Activated naive CD8-positive, alpha-beta T cell treated with anti-CD3 and anti-CD28 coated beads, Interleukin-2, amount 50 U/mL, for 16 hours (primary cell): ENCODE data around the gene GALNTL6.
"Not testable (repeated sequence)": the region's sequence is repeated elsewhere in the genome, so short reads cannot be mapped to it uniquely, and the experiment has no call there.

Experiments
- DNase-seq: peaks from one replicate; pipeline ENCODE4 v3.0.0-alpha.2; 2020; ENCODE audit warnings: low read depth, low spot score

The GALNTL6 gene

DNA sequence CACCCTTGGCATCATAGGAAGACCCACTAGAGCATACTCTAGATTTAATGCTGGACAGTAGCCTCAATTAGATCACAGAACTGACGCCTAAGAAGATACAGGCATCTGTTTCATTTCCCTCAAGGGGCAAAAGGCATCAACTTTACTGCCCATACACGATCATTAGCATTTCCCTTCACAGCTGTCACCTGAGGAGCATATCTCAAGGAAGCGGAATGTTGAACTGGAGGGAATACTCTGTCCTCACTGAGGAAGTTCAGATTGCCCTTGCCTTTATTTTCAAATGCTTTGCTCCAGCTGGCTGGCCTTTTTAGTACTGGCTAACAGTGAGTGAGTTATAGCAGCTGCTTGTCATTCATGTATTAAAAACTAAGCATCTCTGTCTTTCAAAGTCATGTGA, 847.0 kb downstream of the GALNTL6 start:
- DNase-seq = no peak

DNA sequence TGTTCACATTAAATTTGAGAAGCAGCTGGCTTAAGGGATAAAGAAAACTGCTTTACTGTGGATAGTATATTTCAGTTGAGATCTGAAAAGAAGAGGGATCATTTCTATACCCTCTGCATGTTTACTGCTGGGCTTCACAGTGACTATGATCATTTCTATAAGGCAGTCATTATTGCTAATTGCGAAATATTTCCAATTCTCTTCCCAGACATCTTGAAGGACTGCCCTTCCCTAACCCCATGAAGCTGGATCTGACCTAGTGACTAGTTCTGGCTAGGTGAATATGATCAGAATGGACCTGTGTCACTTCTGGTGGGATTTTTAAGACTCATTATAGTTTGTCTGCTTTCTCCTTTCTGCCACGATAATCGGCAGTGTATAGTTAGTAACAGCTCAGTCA, 848.9 kb downstream of the GALNTL6 start:
- DNase-seq = no peak

DNA sequence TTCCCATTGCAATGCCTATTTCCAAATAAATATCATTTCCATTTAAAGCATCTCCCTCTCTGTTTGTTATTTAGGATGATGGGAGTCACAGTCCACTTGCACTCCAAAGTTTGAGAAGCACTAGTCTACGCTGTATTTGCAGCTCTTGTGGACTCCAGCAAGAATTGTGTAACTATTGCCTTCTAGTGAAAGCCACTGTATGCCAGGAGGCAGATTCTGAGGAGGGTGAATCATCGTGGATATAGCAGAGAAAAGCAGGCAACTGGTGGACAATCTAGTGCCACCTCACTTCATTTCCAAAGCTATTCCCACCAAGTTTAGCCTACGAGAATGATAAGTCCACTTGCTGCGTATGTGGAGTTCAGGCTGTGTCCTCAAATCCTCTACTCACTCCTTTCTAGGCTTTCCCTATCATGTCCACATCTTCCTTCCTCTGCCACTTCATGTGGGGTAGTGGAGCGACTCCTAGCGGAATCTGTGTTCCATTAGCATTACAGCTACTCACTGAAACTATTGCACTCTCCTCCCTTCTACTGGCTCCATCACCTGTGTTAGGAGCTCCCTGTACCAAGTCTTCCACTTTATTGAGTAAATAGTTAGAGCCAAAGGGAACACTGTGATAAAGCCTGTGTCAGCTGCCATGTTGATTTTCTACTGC, 853.6 kb downstream of the GALNTL6 start:
- no peak for DNase-seq

DNA sequence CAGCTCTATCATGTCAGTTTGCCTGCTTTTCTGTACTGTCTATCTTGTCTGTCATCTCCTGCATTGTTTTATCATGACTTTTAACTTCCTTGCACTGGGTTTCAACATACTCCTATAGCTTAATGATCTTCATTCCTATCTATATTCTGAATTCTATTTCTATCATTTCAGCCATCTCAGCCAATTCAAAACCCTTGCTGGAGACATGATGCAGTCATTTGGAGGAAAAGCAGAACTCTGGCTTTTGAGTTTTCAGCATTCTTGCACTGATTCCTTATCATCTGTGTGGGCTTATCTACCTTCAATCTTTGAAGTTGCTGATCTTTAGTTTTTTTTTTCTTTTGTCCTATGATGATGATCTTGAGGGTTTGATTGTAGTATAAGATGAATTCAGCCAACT, 861.6 kb downstream of the GALNTL6 start:
- no peak for DNase-seq

DNA sequence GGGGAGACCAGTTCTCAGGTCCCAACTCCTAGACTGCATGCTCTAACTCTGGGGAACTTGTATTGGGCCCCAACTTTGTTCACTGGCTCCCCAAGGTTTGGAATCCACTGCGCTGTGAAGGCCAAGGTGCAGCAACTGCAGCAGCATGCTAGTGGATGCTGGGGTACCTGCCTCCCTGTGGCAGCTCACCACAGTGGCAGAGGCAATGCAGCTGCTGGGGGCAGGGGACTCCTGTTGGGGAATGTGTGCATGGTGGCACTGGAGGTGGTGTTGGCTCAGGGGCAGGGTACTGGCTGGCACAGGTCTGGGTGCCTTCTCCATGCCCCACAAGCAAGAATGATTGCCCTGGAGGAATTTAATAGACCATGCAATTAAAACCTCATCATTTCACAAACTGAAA, 862.0 kb downstream of the GALNTL6 start:
- no peak for DNase-seq

DNA sequence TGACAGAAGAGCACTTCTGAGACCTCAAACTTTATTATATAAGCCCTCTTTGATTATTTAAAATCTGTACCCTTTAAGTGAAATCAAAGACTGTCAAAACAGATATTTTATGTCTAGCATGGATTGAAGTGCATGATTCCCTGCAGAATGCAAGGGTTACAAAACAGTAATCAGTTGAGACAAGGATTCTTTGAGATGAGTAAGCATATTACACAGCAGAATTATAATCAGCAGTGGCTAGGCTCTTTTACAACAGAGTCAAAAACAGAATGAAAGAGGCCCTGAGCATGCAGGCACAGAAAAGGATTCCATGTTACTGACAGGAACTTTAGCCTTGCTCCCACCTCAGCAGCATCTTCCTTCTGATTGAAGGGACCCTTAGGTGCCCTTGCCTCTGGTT, 867.5 kb downstream of the GALNTL6 start:
- no peak for DNase-seq

DNA sequence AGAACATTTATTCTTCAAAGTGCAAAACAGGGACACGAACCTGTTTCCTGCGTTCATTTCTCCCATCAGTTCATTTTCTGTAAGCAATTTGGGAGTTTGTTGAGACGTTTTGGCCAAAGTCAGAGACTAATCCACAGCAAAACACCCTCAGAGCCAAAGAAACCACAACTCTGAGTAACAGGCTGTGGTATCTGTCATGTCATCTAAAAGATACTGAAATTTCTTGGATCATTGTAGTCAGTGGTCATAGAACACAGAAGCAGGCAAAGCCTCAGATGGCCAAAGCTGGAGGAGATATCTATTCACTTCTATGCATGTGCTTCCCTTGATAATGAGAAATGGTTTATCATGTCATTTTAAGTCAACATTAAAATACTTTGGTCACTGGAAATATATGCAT, 869.8 kb downstream of the GALNTL6 start:
- no peak for DNase-seq

DNA sequence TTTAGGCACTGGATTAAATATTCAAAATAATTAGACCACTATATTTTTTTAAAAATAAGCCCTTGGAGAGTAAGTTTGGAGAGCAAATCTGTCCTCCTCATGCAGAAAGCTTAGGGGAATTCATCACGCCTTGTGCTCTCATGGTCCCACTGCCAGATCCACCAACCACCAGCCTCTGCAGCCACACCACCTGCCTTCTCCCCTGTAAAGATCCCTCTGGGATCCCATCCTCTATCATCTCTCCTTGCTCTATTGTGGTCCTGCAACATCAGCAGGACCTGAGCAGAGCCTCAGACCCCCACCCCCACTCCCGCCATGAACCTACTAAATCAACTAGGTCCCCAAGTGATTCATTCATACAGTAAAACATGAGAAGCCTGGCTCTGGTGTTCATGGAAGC, 872.8 kb downstream of the GALNTL6 start:
- no peak for DNase-seq

DNA sequence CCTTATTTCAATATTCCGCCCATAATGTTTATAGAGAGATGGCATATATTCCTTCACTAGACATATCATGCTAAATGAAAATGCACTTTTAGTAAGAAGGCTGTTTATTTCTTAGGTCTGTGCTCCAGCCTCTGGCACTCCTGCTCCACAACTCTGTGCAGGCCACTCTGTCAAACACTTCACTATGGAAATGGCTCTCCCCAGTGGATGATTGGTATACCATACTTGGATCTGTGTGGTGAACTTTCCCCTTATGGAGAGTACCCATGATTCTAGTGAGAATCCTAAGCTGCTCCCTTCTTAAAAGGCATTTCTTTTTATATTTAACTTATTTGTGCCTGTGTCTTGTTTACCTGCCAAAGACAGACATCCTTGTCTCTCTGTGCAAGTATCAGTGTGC, 875.3 kb downstream of the GALNTL6 start:
- DNase-seq = no peak

DNA sequence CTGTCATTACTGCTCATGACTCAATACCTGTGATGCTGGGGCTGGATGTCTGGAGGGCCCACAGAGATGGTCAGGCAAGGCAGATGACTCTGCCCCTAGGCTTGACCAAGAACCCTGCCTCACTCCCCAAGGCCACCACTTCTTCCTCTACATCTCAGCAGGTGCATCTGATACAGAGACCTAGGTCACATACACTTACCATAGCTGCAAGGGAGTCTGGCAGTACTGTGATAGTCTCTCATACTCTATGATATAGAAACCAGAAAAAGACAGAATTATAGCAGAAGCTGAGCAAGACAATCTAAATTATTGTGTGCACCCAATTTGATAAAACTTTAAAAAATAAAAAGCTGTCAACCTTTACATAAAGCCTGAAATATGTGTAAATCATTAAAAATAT, 878.3 kb downstream of the GALNTL6 start:
- no peak for DNase-seq

DNA sequence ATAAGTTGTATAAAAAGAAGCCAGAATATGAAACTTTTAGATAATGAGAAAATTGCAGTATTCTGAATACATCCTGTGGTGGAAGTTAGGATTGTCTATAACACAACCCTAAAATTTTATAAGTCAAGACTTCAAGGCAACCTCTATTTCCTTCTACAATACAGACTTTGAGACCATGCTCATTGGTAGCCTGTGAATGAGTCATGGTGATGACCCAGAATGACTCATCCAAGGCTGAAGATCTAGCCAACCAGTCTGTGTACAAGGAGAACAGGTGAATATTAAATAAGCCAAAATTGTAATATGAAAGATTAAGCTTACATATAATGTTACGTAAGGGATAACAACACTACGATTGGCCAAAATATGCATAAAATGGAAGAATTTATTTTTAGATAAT, 879.5 kb downstream of the GALNTL6 start:
- DNase-seq = no peak

DNA sequence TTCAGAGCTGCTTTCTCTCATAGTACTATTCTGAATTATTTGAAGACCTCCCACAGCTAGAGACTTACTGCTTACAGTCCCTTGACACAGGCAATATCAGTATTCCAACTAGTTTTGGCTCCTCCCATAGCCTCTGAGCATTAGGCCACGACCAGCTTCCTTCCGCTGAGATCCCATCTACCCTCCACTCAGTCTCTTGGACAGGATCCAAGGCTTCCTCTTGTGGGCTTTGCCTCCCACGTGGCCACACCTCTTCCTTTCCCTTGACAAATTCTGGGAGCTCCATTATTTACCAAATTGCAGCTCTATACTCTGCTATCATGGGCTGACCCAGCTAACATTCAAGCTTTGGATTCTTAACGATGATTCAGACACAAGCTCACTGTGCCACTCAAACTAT, 885.1 kb downstream of the GALNTL6 start:
- no peak for DNase-seq

DNA sequence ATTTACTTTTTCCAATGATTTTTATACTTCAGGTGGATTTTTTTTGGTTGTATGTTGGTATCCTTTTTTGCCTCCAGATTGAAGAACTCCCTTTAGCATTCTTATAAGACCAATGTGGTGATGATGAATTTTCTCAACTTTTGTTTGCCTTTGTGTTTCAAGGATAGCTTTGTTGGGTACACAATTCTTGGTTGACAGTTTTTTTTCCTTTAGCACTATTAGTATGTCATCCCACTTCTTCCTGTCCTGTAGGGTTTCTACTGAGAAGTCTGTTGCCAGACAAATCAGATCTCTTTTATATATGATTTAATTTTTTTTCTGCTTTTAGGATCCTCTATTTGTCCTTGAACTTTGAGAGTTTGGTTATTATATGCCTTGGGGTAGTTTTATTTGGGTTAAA, 892.4 kb downstream of the GALNTL6 start:
- DNase-seq = no peak

DNA sequence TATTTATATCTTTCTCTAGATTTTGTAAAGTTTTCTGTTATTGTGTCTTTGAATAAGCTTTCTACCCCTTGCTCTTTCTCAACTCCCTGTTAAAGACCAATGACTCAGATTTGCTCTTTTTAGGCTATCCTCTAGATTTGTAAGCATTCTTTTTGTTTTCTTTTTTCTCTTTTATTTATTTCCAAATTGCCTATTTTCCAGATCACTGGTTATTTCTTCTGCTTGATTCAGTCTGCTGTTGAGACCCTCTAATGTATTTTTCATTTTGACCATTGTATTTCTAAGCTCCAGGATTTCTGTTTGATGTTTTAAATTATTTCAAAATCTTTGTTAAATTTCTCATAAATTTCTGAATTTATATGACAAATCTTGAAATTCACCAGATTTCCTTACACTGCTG, 892.8 kb downstream of the GALNTL6 start:
- no peak for DNase-seq

DNA sequence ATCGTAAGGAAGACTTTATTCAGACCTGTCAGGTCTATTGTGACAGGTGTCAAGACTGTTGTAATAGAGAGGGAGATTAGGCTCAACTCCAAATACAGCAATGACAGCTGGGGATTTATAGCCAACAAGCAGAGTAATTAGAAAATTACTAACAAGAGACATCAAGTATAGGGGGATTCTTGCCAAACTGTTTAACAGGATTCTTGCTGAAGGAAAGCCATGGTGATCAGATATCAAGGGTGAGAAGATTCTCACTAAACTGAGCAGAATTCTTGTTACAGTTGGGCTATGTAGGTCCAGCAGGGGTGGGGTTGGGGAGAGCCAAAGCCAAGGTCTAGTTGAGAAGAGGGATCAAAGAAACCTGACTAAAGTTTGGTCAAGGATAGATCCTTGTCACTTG, 894.4 kb downstream of the GALNTL6 start:
- DNase-seq = no peak

DNA sequence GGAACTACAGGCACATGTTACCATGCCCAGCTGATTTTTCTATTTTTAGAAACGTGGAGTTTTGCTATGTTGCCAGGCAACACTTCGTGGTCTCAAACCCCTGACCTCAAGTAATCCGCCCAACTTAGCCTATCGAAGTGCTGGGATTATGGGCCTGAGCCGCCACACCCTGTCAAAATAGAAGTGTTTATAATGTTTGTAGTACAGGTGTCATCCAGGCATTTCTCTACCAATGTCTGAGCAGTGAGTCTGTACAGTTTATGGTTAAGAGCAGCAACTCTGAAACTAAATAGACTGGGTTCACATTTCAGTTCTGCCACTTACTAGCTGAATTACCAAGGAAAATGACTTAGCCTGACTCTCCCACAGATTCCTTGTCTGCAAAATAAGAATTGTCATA, 895.0 kb downstream of the GALNTL6 start:
- DNase-seq = no peak

DNA sequence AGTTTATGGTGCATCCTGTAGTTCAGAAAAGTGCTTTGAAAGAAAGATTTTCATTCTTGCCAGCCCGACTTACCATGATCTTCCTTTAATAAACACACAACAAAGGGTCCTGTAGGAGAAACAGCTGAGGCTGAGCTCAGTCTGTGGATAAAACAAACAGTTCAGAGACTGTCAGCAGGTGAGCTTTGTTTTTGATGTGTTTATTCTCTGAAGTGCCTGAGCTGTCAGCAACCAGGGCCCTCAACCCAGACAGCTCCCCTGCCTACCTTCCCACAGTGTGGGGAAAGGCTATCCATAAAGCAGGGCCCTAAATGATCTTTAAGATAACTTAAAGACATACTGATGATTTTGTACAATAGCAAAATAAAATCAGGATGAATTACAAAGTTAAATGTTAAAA, 896.2 kb downstream of the GALNTL6 start:
- no peak for DNase-seq

DNA sequence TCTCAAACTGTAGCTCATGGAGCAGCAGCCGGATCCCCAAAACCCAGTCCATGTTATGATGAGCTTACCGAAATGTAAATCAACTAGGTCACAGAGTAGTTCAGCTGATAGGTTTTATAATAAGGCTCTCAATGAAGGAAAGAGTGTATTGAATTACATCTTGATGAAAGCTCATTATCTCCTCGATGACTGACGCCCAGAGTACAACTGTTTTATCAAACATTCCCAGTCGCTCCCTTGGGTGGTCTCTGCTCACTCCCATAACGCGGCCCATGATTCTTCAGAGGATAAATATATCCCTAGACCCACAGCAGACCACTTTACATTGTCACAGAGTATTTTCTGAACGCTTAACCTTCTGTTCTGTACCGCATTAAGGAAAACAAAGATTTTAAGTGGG, 903.1 kb downstream of the GALNTL6 start:
- DNase-seq = no peak

DNA sequence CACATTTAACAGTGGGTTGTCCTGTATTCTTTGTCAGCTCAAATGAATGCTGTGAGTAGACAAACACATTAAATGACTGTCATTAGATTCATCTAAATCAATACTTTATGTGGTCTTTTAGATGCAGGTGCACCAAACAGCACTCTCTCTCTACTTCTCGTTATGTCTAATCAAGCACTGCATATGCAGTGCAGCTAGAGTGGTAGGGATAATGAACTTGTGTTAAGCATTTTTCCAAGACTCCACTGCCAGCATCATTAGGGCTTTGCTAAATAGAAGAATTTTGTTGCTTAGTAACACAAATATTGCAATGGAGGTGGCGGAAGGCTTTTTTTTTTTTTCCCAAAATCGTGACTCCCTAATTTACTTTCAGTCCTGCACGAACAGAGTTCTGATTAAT, 908.5 kb downstream of the GALNTL6 start:
- DNase-seq = no peak

DNA sequence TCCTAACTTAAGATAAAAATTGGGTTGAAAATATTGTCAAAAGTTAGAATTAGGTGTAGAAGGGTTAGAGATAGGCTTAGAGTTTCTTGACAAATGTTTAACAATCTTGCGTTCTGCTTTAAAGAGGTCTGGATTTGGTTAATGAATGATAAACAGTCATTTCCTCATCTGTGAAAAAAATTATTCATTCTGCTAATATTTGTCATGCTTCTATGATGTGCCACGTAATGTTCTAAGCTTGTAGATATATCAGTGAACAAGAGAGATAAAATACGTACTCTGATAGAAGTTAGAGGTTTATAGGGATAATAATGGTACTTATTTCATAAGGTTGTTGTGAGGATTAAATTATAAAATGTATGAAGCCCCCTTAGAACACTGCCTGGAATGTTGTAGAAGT, 912.4 kb downstream of the GALNTL6 start:
- no peak for DNase-seq

DNA sequence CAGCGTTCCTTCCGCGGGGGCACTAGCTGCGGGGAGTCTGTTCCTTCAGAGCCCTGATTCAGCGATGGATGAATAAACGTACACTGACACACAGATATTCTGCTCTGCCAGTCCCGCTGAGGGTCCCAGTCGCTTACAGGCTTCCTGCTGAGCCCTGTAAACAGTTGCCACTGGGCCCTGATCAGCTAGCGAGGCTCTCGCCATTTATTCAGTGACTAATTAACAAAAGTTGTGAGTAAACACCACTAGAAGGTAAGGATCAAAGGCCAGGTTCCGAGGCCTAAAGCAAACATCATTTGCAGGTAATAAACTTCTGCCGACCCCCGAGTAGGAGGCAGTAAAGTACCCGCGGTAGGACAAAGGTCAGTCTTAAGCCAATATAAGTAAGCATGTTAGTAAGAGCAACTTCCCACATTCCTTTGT, 912.8 kb downstream of the GALNTL6 start:
- no peak for DNase-seq

DNA sequence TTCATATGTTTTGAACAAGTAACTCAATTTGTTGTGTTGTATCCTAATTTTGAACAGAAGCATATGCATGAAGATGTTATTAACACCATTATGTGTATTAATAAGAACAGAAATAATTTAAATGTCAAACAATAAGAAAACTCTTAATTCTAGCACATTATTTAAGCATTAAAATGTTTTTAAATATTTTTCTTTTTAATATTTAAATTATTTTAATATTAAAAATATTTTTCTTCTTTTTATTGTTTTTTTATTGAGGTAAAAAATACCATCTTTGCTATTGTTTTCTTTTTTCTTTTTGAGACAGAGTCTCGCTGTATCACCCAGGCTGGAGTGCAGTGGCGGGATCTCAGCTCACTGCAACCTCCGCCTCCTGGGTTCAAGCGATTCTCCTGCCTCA, 914.4 kb downstream of the GALNTL6 start:
- DNase-seq = no peak

DNA sequence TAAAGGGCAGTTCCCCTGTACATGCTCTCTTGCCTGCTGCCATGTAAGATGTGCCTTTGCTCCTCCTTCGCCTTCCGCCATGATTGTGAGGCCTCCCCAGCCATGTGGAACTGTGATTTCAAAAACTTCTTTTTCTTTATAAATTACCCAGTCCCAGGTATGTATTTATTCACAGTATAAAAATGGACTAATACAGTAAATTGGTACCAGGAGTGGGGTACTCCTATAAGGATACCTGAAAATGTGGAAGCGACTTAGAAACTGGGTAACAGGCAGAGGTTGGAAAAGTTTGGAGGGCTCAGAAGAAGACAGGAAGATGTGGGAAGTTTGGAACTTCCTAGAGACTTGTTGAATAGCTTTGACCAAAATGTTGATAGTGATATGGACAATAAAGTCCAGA, 920.4 kb downstream of the GALNTL6 start:
- DNase-seq = not testable (repeated sequence)

DNA sequence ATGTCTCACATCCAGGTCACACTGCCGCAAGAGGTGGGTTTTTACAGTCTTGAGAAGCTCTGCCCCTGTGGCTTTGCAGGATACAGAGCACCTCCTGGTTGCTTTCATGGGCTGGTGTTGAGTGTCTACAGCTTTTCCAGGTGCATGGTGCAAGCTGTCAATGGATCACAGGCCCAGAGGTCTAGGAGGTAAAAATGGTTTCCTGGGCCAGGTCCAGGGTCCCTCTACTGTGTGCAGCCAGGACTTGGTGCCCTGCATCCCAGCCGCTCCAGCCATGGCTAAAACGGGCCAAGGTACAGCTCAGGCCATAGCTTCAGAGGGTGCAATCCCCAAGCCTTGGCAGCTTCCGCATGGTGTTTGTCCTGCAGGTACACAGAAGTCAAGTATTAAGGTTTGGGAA, 921.4 kb downstream of the GALNTL6 start:
- no peak for DNase-seq
